ENCODE measurements around the gene EPHA6.

Gene EPHA6

GRCh38 chr3:97200387-97200786 lies 386.0 kb downstream of the EPHA6 start:
- H3K4me3 ChIP-seq (ENCODE audit: low read depth, low read length): no peak overlapping the region
- no peaks in the 10 kb centered on the region for H3K36me3 ChIP-seq (ENCODE audit: control insufficient read depth, insufficient read depth, low read length)
- no peak overlapping the region for H3K9ac ChIP-seq (ENCODE audit: low read depth, low read length)
- H3K9me3 ChIP-seq (ENCODE audit: control insufficient read depth, insufficient read depth, low read length): no peaks in the 10 kb centered on the region
- H3K27me3 ChIP-seq (ENCODE audit: control insufficient read depth, insufficient read depth, low read length): no peaks in the 10 kb centered on the region
- no peaks in the 10 kb centered on the region for H3K4me1 ChIP-seq (ENCODE audit: control insufficient read depth, insufficient read depth, low read length)

- Histone ChIP-seq H3K4me3 (ENCODE audit: low read depth, low read length) (no peak overlapping the region), H3K4me1 (ENCODE audit: control insufficient read depth, insufficient read depth, low read length) (no peaks in the 10 kb centered on the region), H3K9me3 (ENCODE audit: control insufficient read depth, insufficient read depth, low read length) (no peaks in the 10 kb centered on the region), H3K27me3 (ENCODE audit: control insufficient read depth, insufficient read depth, low read length) (no peaks in the 10 kb centered on the region), H3K36me3 (ENCODE audit: control insufficient read depth, insufficient read depth, low read length) (no peaks in the 10 kb centered on the region), H3K9ac (ENCODE audit: low read depth, low read length) (no peak overlapping the region)
Observed at GRCh38 chr3:97201814-97202213, 387.4 kb downstream of the EPHA6 start.

- Histone ChIP-seq H3K9me3 (ENCODE audit: control insufficient read depth, insufficient read depth, low read length) (no peaks in the 10 kb centered on the region), H3K9ac (ENCODE audit: low read depth, low read length) (no peak overlapping the region), H3K4me1 (ENCODE audit: control insufficient read depth, insufficient read depth, low read length) (peaks cover 7% of the 10 kb centered on the region), H3K4me3 (ENCODE audit: low read depth, low read length) (no peak overlapping the region), H3K36me3 (ENCODE audit: control insufficient read depth, insufficient read depth, low read length) (no peaks in the 10 kb centered on the region), H3K27me3 (ENCODE audit: control insufficient read depth, insufficient read depth, low read length) (no peaks in the 10 kb centered on the region)
Observed at GRCh38 chr3:97228966-97229365, 414.6 kb downstream of the EPHA6 start.

GRCh38 chr3:97230486-97230885 lies 416.1 kb downstream of the EPHA6 start:
- Histone ChIP-seq H3K36me3 (ENCODE audit: control insufficient read depth, insufficient read depth, low read length) (no peaks in the 10 kb centered on the region), H3K9me3 (ENCODE audit: control insufficient read depth, insufficient read depth, low read length) (no peaks in the 10 kb centered on the region), H3K27me3 (ENCODE audit: control insufficient read depth, insufficient read depth, low read length) (no peaks in the 10 kb centered on the region), H3K4me3 (ENCODE audit: low read depth, low read length) (no peak overlapping the region), H3K4me1 (ENCODE audit: control insufficient read depth, insufficient read depth, low read length) (peaks cover 7% of the 10 kb centered on the region), H3K9ac (ENCODE audit: low read depth, low read length) (no peak overlapping the region)

GRCh38 chr3:97232393-97233034 lies 418.1 kb downstream of the EPHA6 start:
- Histone ChIP-seq H3K36me3 (ENCODE audit: control insufficient read depth, insufficient read depth, low read length) (no peaks in the 10 kb centered on the region), H3K4me1 (ENCODE audit: control insufficient read depth, insufficient read depth, low read length) (no peaks in the 10 kb centered on the region), H3K9me3 (ENCODE audit: control insufficient read depth, insufficient read depth, low read length) (no peaks in the 10 kb centered on the region), H3K9ac (ENCODE audit: low read depth, low read length) (no peak overlapping the region), H3K27me3 (ENCODE audit: control insufficient read depth, insufficient read depth, low read length) (no peaks in the 10 kb centered on the region), H3K4me3 (ENCODE audit: low read depth, low read length) (no peak overlapping the region)

GRCh38 chr3:97235179-97235578 lies 420.8 kb downstream of the EPHA6 start:
- H3K36me3 ChIP-seq (ENCODE audit: control insufficient read depth, insufficient read depth, low read length): no peaks in the 10 kb centered on the region
- H3K27me3 ChIP-seq (ENCODE audit: control insufficient read depth, insufficient read depth, low read length): no peaks in the 10 kb centered on the region
- no peak overlapping the region for H3K4me3 ChIP-seq (ENCODE audit: low read depth, low read length)
- H3K9me3 ChIP-seq (ENCODE audit: control insufficient read depth, insufficient read depth, low read length): no peaks in the 10 kb centered on the region
- no peaks in the 10 kb centered on the region for H3K4me1 ChIP-seq (ENCODE audit: control insufficient read depth, insufficient read depth, low read length)
- no peak overlapping the region for H3K9ac ChIP-seq (ENCODE audit: low read depth, low read length)

- Histone ChIP-seq H3K9ac (ENCODE audit: low read depth, low read length) (no peak overlapping the region), H3K27me3 (ENCODE audit: control insufficient read depth, insufficient read depth, low read length) (no peaks in the 10 kb centered on the region), H3K9me3 (ENCODE audit: control insufficient read depth, insufficient read depth, low read length) (no peaks in the 10 kb centered on the region)
Observed at GRCh38 chr3:97235611-97236315, 421.4 kb downstream of the EPHA6 start.

GRCh38 chr3:97241417-97241816 lies 427.0 kb downstream of the EPHA6 start:
- Histone ChIP-seq H3K36me3 (ENCODE audit: control insufficient read depth, insufficient read depth, low read length) (no peaks in the 10 kb centered on the region), H3K4me1 (ENCODE audit: control insufficient read depth, insufficient read depth, low read length) (no peaks in the 10 kb centered on the region), H3K27me3 (ENCODE audit: control insufficient read depth, insufficient read depth, low read length) (no peaks in the 10 kb centered on the region), H3K4me3 (ENCODE audit: low read depth, low read length) (no peak overlapping the region), H3K9me3 (ENCODE audit: control insufficient read depth, insufficient read depth, low read length) (no peaks in the 10 kb centered on the region), H3K9ac (ENCODE audit: low read depth, low read length) (no peak overlapping the region)

More at GRCh38 chr3:97235611-97236315, 421.4 kb downstream of the EPHA6 start:
- no peaks in the 10 kb centered on the region for H3K36me3 ChIP-seq (ENCODE audit: control insufficient read depth, insufficient read depth, low read length)
- H3K4me3 ChIP-seq (ENCODE audit: low read depth, low read length): no peak overlapping the region
- H3K4me1 ChIP-seq (ENCODE audit: control insufficient read depth, insufficient read depth, low read length): no peaks in the 10 kb centered on the region

GRCh38 chr3:97245201-97245910 lies 431.0 kb downstream of the EPHA6 start:
- H3K4me1 ChIP-seq (ENCODE audit: control insufficient read depth, insufficient read depth, low read length): no peaks in the 10 kb centered on the region
- H3K9ac ChIP-seq (ENCODE audit: low read depth, low read length): no peak overlapping the region
- no peaks in the 10 kb centered on the region for H3K36me3 ChIP-seq (ENCODE audit: control insufficient read depth, insufficient read depth, low read length)
- H3K9me3 ChIP-seq (ENCODE audit: control insufficient read depth, insufficient read depth, low read length): no peaks in the 10 kb centered on the region
- H3K27me3 ChIP-seq (ENCODE audit: control insufficient read depth, insufficient read depth, low read length): no peaks in the 10 kb centered on the region
- H3K4me3 ChIP-seq (ENCODE audit: low read depth, low read length): no peak overlapping the region

GRCh38 chr3:97256060-97256459 lies 441.7 kb downstream of the EPHA6 start:
- no peaks in the 10 kb centered on the region for H3K27me3 ChIP-seq (ENCODE audit: control insufficient read depth, insufficient read depth, low read length)
- H3K9ac ChIP-seq (ENCODE audit: low read depth, low read length): no peak overlapping the region
- H3K9me3 ChIP-seq (ENCODE audit: control insufficient read depth, insufficient read depth, low read length): no peaks in the 10 kb centered on the region
- no peaks in the 10 kb centered on the region for H3K4me1 ChIP-seq (ENCODE audit: control insufficient read depth, insufficient read depth, low read length)
- no peak overlapping the region for H3K4me3 ChIP-seq (ENCODE audit: low read depth, low read length)
- no peaks in the 10 kb centered on the region for H3K36me3 ChIP-seq (ENCODE audit: control insufficient read depth, insufficient read depth, low read length)

- peaks cover 6% of the 10 kb centered on the region for H3K4me1 ChIP-seq (ENCODE audit: control insufficient read depth, insufficient read depth, low read length)
- H3K27me3 ChIP-seq (ENCODE audit: control insufficient read depth, insufficient read depth, low read length): no peaks in the 10 kb centered on the region
- no peaks in the 10 kb centered on the region for H3K9me3 ChIP-seq (ENCODE audit: control insufficient read depth, insufficient read depth, low read length)
- no peaks in the 10 kb centered on the region for H3K36me3 ChIP-seq (ENCODE audit: control insufficient read depth, insufficient read depth, low read length)
- no peak overlapping the region for H3K4me3 ChIP-seq (ENCODE audit: low read depth, low read length)
- H3K9ac ChIP-seq (ENCODE audit: low read depth, low read length): no peak overlapping the region
Observed at GRCh38 chr3:97257942-97258697, 443.7 kb downstream of the EPHA6 start.
